Fibroblast of upper back skin (primary cell): Measurements from ENCODE around the gene EXOSC5.
"Not testable (repeated sequence)": the region's sequence is repeated elsewhere in the genome, so short reads cannot be mapped to it uniquely, and the experiment has no call there.

Experiments
- DNase-seq: peaks from one replicate; pipeline ENCODE4 v3.0.0-alpha.2; 2013

Gene EXOSC5

DNA sequence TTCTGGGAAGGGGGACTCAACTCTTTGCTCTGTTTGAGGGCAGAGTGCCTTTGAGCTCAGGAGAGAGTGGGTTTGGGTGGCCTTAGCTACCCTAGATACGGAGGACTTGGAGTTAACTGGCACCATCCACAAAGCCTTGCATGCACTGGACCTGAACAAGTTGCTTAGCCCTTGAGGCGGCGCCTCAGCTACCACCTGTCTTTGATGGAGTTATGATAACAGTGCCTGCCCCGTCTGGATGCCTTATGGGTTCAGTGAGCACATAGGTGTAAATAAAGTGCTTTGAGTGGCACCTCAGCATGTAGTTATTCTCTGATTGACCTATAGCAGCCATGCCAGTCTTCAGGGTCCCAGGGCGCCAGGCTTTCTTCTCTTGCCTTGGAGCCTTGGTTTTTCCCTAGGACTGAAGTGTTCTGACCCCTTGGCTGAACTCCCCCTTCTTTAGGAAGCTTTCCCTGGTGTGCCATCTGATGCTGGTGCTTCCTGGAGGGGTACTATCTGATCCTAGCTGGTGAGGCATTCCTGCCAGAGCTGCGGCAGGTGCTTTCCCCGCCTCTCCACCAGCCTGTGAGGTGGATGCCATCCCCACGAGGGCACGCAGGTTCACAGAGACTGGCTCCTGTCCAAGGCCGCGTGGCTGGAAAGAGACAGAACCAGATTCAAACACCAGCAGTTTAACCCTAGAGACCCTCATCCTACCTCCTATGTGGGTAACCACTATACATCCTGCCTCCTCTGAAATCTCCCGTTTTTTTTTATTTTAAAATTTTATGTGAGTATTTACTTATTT lies 6.2 kb upstream of the EXOSC5 start:
- DNase-seq: no peak

DNA sequence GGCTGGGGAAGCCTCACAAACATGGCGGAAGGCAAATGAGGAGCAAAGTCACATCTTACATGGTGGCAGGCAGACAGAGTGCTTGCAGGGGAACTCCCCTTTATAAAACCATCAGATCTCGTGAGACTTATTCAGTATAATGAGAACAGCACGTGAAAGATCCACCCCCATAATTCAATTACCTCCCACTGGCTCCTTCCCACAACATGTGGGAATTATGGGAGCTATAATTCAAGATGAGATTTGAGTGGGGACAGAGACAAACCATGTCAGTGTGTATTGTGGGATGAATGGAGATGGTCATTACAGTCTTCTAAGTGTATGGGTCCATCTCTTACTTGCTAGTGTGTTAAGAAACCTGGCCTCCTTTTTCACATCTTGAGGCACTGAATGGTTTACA lies 4.9 kb upstream of the EXOSC5 start:
- no peak for DNase-seq

DNA sequence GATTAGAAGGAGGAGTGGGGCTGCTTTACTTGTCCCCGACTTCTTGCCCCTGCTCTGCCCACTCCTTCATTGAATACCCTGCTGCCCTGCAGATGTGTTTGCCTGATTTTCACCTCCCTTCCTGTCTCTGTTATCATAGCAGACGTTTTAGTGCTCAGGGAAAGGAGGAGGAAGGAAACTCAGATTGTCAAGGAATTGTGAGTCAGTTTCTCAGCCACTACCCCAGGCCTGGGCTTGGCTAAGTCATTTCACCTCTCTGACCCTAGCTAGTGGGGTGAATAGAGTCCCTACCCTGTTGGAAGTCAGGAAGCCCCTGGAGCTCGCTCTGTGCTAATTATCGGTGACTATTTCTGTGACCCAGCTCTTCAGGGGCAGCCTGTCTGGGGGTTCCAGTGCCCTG lies 4.3 kb upstream of the EXOSC5 start:
- no peak for DNase-seq

DNA sequence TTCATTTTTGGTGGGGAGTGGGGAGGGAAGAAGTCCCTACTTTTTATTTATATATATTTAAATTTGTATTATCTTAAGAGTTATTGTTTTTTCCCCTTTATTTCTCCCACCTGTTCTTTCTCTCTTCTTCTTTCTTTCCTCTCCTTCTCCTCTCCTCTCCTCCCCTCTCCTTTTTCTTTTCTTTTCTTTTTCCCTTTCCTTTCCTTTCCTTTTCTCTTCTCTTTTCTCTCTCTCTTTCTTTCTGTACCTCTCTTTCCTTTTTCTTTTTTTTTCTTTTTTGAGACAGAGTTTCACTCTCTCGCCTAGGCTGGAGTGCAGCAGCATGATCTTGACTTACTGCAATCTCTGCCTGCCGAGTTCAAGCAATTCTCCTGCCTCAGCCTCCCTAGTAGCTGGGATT lies 2.4 kb upstream of the EXOSC5 start:
- no peak for DNase-seq

DNA sequence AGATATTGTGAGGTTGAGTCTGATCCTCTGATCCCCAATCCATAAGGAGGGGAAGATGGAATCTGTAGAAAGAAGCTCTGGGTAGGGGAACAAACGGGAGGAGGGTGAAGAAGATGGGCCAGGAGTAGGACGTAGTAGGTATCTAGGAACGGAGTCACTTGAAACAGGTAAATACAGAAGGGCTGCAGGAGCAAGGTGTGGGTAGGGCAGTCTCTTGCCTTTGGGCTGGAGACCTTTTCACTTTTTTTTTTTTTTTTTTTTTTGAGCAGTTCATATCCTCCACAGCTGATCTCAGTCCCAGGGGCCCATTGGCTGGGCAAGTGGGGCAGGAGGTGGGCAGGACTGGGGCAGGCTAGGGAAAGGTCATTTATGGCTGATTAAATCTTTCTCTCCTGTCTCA lies 1.9 kb upstream of the EXOSC5 start:
- no peak for DNase-seq

DNA sequence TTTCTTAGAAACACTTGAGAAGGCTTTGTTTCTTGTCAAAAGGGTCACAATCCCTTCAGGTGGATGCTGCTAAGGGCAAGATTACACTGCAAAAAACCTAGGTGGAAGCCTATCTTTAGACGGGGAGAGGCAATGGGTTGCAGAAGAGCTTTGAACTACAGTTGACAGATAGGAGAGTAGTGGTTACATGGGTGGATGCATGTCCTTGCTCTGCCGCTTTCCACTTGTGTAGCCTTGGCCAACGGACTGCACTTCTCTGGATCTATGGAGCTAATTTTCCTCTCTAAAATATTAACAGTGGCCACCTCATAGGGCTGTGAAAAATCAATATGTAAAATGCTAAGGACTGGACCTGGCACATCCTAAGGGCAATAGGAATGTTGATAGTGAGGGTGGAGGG lies 1.4 kb upstream of the EXOSC5 start:
- DNase-seq: no peak

DNA sequence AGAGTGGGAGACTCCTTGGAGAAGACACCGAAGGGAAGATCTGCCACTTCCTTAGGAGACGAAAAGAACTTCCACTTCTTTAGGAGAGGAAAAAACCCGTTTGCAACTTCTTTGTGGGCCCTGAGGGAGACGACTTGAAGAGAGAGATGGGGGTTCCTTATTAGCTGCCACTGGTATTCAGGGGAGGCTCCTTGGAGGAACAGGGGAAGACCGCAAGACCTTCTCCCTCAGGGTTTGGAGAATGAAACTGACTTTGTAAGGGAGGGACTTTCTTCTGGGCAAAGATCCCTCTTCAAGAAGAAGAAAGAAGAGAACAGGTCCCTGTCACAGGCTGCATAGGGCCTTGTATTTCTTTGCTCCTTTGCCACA lies 875 bp upstream of the EXOSC5 start:
- DNase-seq: no peak

DNA sequence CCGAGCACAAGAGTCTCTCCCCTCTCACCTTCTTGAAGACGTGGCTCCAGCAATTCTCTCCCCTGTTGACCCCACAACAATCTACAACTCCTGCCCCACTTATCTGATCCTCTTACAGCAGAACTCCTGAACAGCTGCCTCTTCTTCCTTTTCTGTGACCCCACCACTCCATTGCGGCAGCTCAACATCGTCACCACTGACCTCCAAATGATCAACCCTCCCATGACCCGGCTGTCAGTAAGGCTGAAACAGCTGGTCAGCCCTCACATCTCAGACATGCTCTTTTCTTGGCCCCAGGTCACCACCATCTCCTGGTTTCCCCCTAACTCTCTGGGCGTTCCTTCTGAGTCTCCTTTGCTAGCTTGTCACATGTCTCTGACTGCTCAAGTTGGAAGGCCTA lies 1.8 kb downstream of the EXOSC5 start:
- DNase-seq: no peak

DNA sequence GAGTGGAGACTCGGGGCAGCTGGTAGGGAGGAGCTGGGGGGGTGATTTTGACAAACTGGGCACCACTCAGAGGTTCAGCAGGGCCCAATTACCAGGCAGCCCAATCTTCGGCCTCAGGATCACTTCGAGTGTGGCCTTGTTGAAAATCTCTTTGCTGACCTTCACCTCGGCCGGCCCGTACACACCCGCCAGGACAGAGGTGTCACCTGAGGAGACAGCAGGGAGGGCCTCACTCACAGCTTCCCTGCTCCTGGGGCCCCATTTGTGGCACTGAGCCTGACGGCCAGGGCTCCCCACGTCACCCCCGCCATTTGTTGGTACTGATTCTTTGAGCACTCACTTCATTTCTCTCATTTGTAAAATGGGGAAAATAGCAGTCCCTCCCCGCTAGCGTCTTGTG lies 4.4 kb downstream of the EXOSC5 start:
- DNase-seq: no peak

DNA sequence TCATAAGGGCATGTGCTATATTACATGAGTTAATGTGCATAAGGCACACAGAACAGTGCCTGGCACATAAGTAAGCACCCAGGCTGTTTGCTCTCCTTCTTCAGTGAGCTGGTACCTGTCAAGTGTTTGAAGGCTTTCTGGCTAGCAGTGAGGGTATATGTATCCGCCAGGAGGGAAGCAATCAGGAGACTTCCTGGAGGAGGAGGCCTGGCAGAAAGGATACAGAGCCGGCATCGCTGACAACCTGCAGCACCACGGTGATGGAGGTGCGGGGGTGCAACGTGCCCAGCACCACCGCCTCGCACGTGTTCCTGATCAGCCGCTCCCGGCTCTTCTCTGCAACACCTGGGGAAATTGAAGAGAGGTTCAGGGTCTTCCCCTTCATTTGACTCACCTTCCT lies 5.5 kb downstream of the EXOSC5 start:
- DNase-seq: no peak

DNA sequence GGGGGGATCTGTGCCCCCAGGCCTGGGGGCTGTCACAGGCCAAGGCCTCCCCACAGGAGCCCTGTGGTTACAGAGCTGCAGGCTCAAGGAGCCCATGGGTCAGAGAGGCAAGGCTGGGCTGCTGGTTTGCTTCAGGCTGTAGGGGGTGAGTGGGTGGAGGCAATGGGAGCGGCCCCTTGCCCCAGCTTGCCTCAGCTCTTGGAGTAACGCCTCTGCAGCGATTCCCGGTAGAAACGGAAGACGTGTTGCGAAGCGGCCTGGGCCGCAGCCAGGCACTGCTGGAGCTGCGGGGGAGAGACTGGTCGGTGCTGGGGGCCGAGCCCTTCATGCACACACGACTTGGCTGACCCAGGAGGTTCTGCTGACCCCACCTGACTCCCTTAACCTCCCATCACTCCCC lies 10.7 kb downstream of the EXOSC5 start:
- no peak for DNase-seq

DNA sequence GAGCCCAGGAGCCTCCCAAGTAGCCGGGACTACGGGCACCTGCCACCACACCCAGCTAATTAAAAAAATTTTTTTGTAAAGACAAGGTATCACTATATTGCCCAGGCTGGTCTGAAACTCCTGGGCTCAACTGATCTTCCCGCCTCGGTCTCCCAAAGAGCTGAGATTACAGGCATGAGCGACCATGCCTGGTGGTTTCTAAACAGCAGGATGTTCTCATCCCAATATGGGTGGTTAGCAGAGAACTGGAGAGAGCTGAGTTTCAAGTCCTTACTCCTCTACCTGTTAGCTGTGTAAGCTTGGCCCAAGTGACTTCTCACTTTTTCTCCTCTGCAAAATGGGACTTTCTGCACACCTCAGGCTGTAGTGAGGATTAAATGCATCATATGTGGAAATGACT lies 12.8 kb downstream of the EXOSC5 start:
- DNase-seq: no peak

DNA sequence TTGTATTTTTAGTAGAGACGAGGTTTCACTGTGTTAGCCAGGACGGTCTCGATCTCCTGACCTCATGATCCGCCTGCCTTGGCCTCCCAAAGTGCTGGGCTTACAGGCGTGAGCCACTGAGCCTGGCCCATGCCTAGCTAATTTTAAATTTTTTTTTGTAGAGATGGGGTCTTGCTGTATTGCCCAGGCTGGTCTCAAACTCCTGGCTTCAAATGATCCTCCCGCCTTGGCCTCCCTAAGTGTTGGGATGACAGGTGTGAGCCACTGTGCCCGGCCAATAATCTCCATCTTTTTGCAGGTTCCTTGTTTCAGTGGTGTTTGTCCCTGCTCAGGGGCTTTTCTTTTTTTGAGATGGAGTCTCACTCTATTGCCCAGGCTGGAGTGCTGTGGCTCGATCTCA lies 15.6 kb downstream of the EXOSC5 start:
- DNase-seq: not testable (repeated sequence)

DNA sequence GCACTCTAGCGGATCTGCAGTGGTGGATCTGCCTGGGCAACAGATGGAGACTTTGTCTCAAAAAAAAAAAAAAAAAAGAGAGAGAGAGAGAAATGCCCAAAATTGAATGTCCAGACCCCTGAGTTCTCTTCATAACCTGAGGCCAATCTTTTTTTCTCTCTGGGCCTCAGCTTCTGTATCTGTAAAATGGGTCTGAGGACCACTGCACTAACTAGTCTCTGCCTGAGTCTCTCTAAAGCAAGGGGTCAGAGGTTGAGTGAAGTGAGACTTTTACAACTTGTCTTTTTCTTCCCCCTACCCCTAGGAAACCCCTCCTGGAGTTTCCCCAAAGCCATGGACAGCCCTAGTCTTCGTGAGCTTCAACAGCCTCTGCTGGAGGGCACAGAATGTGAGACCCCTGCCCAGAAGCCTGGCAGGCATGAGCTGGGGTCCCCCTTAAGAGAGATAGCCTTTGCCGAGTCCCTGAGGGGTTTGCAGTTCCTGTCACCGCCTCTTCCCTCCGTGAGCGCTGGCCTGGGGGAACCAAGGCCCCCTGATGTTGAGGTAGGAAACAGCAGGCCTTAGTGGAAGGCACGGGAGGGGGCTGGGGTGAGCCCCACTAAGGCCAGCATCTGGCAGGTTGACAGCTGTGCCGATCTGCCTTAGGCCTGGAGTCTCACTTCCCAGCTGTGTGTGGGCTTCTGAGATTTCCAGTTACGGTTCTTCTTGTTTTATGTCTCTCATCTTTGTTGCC lies 19.0 kb downstream of the EXOSC5 start:
- DNase-seq: peak; percentile 25

DNA sequence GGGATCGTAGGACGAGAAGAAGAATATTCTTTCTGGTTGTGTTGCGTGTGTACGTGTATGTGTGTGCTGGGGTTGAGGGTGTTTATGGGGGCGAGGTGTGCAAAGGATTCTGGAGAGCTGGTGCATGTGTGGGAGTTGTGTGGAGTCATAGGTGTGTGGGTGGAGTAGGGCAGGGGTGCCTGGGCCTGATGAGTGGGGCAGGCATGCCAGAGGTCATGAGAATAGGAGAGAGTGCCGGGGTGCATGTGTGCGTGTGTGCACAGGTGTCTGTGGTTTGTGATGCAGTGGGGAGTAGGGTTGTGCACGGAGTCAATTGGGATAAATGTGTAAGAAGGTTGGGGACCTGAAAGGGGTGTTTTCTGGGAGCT lies 20.2 kb downstream of the EXOSC5 start:
- no peak for DNase-seq

DNA sequence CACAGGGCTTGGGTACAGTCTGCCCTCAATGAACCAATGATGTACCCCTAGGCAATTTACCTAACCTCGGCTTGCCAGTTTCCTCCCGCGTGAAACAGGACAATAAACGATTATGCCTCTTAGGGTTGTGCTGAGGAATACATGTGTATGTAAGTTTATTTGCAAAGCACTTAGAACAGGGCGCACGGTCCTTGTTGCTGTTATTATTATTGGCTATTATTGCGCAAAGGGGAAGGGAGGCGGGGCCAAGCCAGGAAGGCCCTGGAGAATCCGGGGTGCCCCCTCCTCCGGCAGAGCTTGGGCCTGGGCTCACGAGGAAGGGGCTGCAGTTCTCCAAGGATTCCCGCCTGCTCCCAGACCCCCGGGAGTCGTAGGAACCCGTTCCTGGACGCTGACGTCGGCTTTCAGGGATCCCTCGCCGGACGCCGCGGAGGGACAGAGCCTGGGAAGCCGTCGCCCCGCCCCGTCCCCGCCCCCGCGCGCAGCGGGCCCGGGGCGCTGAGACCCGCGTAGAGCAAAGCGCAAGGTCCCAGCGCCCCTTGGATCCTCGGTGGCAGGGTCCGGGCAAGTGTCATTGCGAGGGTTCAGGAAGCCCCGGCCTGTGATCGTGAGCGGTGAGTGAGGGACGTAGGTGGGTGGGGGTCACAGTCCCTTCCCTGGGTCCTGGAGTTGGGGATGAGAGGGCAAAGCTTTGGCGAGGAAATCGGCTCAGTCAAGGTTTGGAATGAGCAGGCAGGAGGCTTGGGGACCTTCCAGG lies 20.7 kb downstream of the EXOSC5 start, which contains the start of gene TMEM91:
TSS of gene TMEM91 (plus strand) at position 293 of the 757 bp plus-strand sequence. CDS start 1,777 bp downstream, outside the sequence.
- DNase-seq: no peak

DNA sequence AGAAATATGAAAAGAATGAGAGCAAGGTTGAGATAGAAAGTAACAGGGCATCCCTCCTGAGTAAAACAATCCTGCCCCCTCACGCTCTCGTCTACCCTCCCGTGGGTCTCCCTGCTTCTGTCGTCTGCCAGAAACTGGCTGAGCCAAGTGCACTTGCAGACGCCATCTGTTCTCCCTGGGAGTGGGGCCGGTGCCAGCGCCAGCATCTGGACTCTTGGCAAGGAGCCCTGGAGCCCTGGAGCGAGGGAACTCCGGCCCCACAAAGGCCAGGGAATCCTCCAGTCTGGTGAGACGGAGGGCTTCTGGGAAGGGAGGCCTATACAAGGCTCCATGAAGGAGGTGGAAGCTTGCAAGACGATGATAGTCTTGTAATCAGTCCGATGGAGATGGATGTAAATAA lies 23.2 kb downstream of the EXOSC5 start:
- peak; percentile 92 for DNase-seq

DNA sequence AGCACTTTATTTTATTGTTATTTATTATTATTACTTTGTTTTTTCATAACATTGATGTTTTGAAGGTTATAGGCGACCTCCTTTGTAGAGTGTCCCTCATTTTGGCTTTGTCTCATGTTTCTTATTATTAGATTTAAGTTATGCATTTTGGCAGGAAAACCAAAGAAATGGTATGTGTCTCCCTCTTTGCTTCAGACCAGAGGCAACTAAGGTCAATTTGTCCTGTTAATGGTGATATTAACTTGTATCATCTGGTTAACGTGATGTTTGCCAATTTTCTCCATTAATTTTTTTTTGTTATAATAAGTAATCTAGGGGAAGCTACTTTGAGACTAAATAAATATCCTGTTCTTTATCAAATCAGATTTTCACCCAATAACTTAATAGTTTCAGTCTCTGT lies 24.7 kb downstream of the EXOSC5 start:
- no peak for DNase-seq

DNA sequence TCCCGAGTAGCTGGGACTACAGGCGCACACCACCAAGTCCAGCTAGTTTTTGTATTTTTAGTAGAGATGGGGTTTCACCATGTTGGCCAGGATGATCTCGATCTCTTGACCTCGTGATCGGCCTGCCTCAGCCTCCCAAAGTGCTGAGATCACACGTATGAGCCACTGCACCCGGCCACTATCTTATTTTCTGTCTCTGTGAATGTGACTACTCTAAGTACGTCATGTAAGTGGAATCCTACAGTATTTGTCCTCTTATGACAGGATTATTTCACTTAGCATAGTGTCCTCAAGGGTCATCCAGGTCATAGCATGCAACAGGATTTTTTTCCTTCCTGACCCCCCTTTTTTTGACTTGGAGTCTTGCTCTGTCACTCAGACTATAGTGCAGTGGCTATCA lies 25.6 kb downstream of the EXOSC5 start:
- no peak for DNase-seq

DNA sequence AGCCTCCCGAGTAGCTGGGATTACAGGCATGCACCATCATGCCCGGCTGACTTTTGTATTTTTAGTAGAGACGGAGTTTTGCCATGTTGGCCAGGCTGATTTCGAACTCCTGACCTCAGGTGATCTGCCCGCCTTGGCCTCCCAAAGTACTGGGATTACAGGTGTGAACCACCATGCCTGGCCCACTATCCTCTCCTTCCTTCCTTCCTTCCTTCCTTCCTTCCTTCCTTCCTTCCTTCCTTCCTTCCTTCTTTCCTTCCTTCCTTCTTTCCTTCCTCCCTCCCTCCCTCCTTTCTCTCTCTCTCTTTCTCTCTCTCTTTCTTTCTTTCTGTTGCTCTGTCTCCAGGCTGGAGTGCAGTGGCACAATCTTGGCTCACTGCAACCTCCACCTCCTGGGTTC lies 26.0 kb downstream of the EXOSC5 start:
- DNase-seq: not testable (repeated sequence)

DNA sequence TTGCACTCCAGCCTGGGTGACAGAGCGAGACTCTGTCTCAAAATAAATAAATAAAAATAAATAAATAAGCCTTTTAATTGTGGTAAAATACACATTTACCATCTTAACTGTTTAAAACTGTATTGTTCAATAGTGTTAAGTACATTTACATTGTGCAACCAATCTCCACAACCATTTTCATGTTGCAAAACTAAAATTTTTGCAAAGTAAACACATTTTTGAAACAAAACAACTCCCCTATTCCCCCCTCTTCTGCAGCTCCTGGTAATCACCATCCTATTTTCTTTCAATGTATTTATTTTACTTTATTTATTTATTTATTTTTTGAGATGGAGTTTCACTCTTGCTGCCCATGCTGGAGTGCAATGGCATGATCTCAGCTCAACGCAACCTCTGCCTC lies 27.4 kb downstream of the EXOSC5 start:
- no peak for DNase-seq

DNA sequence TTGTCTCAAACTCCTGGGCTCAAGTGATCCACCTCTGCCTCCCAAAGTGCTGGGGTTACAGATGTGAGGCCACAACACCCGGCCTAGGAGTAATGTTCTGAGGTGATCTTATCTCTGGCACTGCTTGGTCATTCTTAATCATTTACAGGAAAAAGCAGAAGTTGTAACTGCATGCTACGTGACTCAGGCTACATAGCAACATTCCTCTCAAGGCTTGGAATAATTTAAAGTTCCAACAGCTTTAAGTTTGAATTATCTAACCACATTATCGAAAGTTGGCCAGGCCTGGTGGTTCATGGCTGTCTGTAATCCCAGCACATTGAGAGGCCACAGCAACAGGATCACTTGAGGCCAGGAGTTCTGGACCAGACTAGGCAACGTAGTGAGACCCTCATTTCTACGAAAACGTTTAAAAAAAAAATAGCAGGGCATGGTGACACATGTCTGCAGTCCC lies 29.3 kb downstream of the EXOSC5 start:
- peak; percentile 94 for DNase-seq

DNA sequence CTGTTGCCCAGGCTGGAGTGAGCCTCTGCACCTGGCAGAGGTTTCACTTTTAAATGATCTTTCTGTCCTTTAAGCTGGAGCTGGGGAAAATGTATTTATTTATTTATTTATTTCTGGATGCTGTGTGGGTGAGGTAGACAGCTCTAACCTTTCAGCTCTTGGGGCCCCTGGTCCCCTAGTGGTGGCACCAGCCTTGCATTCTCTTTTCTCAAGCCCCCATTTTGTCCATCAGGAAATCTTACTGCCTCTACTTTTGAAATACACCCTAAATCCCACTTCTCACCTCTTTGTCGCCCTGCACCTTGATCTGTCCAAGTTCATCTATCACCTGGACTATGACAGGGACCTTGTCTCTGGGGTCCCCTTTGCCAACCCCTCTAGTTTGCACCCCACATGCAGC lies 31.1 kb downstream of the EXOSC5 start:
- DNase-seq: no peak
